SKM-1 treated with dmso at 0.1 percent for 144 hours (cell line): ENCODE results near the gene CCDC14.
"Not testable (repeated sequence)": the region's sequence is repeated elsewhere in the genome, so short reads cannot be mapped to it uniquely, and the experiment has no call there.

Experiments
- DNase-seq: peaks from one replicate; lab custom pipeline; 2025; ENCODE audit not compliant: unreplicated experiment; lab: John Stamatoyannopoulos, UW

CCDC14 gene

DNA sequence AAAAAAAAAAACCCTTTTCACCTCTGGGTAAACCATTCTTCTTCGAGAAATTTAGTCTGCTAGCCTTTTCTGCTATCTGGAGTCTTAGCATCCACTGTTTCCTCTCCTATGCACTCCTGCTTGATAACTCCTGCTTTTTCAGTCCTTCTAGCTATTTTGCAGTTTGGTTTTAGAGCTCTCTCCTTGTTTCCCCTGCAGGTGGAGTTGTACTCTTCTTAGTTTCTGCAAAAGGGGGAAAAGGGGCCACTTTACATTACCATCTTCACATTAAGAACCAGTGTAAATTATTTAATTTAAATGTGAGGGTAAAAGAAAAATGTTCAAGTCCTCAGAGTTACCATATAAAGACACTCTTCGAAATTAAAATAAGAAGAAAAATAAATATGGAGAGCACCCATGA, 53.3 kb downstream of the CCDC14 start:
- DNase-seq, result no peak

DNA sequence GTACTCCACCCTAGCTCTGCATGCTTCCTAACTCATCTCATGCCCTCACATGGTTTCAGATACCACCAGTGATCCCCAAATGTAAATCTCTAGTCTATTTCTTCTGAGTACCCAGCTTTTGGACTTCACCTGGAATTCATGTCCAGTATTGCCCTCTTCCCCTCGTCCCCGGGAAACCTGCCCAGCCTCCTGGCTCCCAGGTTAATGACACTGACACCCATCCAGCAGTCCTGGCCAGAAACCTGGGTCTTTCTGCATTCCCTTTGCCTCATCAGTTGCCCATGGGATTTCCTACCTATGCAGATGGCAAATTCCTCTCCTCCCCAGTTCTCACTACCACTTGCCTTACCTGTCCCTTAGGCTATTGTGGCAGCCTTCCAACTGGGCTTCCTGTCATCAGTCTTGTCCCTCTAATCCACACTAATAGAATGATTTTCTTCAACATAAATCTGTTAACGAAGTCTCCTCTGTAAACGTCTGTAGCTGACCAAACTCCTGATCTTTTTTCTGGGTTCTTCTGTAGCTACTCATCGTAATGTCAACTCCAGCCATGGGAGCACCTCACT, 61.6 kb downstream of the CCDC14 start:
- DNase-seq, result no peak

DNA sequence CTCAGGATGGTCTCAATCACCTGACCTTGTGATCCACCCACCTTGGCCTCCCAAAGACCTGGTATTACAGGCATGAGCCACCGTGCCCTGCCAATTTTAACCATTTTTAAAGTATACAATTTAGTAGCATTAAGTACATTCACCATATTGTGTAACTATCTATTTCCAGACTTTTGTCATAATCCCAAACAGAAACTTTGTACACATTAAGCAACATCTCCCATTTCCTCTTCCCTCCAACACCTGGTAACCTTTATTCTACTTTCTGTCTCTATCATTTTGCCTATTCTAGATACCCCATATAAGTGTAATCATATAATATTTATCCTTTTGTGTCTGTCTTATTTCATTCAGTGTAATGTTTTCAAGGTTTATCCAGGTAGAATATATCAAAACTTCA, 68.0 kb downstream of the CCDC14 start:
- DNase-seq, result no peak

DNA sequence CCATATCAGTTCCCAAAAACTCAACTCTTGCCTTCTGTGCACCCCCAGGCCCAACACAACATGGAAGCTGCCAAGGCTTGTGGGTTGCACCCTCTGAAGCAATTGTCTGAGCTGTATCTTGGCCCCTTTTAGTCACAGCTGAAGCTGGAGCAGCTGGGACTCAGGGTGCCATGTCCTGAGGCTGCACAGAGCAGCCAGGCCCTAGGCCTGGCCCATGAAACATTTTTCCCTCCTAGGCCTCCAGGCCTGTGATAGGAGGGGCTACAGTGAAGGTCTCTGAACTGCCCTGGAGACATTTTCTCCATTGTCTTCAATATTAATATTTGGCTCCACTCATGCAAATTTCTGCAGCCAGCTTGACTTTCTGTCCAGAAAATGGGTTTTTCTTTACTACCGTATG, 68.8 kb downstream of the CCDC14 start:
- no peak for DNase-seq

DNA sequence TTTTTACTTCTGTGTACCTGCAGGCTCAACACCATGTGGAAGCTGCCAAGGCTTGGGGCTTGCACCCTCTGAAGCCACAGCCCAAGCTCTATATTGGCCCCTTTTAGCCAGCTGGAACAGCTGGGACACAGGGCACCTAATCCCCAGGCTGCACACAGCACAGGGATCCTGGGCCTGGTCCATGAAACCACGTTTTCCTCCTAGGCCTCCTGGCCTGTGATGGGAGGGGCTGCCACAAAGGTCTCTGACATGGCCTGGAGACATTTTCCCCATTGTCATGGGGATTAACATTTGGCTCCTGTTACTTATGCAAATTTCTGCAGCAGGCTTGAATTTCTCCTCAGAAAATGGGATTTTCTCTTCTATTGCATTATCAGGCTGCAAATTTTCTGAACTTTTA, 70.0 kb downstream of the CCDC14 start:
- not testable (repeated sequence) for DNase-seq

DNA sequence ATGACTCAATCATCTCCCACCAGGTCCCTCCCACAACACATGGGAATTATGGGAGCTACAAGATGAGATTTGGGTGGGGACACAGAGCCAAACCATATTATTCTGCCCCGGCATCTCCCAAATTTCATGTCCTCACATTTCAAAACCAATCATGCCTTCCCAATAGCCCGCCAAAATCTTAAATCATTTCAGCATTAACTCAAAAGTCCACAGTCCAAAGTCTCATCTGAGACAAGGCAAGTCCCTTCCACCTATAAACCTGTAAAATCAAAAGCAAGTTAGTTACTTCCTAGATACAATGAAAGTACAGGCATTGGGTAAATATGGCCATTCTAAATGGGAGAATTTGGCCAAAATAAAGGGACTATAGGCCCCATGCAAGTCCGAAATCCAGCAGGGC, 70.9 kb downstream of the CCDC14 start:
- not testable (repeated sequence) for DNase-seq

DNA sequence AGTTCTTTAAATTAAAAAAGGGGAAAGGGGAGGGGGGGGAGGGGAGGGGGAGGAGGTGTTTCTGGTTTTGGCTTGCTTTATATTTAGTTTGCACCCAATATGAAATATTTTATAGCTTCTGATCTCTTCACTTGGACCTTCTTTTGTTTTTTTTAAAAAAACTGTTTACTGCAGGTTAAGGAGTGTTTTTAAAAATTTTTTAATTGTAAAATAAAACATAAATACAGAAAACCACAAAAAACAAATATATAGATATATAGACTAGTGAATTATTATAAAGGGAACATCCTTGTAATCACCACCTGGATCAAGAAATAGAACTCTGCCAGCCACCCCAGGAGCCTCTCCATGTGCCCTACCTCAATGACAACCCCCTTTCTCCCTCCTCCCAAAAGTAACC, 76.0 kb downstream of the CCDC14 start:
- DNase-seq, result no peak

DNA sequence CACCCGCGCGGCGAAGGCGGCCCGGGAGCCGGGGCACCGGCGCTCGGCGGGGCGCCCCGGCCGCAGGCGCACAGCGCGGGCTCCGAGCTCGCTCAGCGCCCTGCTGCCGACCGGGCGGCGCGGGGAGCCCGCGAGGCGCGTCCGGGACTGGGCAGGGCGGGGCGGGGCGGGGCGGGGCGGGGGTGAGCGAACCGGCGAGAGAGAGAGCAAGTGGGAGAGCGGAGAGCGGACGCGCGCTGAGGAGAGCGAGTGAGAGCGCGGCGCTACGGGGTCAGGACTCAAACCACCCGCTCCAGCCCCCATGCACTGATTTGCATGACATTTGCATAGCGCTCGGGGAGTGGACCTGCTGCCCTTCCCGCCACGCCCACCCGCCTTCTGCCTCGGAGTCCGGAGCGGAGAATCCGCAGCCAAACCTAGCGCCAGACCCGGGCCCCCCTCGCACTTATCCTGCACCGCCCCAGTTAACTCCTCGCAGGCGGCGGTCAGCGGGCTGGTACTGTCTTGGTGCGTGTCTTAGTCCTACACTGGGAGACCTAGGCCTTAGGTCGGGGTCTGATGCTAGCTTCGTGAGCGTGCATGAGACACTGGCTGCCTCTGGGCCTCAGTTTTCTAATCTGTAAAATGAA, 76.7 kb downstream of the CCDC14 start, which contains the start of gene MYLK:
Gene MYLK, minus strand, starts transcription at position 130 of the 629 bp plus-strand sequence. CDS start 90,491 bp downstream, outside the sequence.
- DNase-seq, result peak; percentile 79

DNA sequence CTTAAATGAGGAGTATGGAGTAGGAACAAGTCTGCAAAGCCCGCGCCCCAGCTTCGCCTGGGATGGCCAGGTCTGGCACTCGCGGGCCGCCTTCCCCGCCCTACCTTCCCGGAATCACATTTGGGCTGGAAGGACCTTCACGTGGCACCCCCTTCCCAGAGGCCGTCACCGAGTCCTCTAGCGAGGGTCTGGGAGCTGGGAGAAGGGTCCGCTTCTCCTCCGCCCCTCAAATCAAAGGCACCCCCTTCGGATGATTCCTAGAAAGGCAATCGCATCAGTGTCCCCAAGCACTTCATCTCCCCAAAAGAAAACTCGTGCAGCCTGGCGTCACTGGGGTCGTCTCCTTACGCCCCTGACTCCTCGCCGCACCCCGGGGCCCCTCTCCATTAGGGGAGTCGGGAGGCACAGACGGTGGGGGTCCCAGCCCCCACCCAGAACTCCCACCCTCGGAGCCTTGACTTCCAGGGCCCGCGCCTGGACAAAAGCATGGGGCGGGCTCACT, 77.3 kb downstream of the CCDC14 start:
- no peak for DNase-seq

DNA sequence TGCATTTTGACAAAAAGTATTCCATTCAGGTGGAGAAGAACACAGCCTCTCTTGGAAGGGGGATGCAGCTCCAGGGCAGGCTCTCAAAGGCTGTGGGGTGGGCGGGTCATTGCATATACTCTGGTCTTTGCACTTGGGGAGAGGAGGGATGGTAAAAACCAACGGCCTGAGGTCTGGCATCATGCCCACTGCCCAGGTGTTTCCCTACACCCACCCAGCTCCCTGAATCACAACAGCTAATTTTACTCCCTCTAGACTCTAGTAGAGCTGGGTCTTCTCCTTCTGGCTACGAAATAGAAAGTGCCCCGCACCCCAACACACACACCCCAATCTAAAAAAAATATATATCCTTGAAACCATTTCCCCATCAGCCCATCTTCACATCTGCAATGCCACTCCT, 77.9 kb downstream of the CCDC14 start:
- no peak for DNase-seq

DNA sequence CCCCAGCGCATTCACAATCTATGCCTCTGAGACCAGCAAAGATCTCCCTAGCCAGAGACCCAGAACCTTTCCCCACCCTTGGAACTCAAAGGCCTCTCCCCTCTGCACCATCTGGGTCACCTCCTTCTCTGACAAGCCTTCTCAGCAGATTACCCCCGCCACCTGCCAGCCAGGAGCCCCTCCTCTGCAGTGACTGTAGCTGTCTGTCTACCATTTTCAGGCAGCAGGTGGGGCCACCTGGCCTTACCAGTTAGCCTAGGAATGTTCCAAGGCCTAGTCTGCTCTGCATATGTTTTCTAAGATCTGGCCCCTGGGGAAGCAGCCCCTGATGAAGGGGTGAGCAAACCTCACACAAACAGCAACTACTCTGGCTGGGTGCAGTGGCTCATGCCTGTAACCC, 79.3 kb downstream of the CCDC14 start:
- no peak for DNase-seq

DNA sequence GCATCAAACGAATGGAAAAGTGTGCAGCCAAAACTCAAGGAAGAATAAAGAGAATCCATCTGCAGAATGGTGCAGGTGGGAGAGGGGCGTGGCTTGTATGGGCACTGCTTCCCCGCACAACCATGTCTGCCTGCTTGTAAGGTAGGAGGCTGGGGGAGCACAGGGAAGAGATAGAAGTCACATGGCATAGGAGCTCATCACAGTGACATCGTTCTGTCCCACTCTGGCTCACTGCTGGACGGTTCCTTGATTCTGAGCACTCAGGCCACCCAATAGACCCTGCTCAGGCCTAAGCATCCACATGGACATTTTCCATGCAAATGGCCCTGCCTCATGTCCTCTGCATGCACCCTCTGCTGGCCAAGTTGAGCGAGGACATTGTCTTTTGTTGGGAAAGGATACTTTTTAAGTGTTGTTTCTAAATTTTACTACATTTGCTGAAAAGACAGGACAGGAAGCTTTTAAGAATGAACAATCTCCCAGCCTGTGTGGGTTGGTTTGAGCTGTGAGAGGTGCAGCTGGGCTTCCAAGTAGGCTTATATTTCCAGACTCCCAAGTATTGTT, 79.9 kb downstream of the CCDC14 start:
- peak; percentile 9 for DNase-seq

DNA sequence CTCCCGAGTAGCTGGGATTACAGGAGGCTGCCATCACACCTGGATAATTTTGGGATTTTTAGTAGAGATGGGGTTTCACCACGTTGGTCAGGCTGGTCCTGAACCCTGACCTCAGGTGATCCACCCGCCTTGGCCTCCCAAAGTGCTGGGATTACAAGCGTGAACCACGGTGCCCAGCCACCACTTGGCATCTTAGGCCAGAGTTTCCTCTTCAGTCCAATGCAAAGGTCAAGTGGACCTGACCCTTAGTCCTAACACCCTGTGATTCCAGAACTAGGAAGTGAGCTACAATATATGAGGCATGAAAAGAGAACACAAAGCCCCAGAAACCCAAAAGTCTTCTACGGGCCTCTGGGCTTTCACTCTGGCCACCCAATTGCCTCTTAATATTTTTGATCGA, 82.2 kb downstream of the CCDC14 start:
- no peak for DNase-seq

DNA sequence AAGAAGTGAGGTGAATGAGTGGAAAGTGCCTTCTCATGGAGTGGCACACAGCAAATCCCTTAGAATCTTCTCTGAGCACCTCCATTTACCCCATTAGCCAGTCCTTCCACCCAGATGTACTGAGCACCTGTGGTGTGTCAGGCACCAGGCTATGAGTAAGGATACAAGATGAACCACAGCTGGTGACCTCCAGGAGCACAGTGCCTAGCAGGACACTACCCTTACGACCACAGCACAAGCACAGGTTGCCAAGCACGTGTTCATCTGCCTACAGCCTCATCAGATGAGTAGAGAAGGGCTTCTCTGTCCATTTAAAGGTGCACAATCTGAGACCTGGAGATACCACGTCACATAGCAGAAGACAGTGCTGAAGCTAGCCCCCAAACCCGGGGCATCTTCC, 83.1 kb downstream of the CCDC14 start:
- DNase-seq, result no peak

DNA sequence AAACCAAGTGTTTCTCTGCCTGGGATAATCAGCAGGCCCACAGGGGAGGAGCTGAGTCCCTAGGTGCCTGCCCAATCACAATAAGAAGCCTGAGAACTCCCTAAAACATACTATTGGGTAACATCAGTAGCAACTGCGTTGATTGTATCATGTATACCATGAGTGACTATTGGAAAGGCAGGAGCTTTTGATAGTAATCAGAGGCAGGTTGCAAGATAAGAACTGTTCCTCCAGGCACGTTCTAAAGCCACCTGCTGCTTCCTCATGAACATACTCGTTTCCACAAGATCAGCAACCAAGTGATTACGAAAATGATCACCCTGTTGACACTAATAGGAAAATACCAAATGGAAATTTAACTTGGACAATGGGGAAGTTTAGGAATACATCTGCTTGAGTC, 83.6 kb downstream of the CCDC14 start:
- no peak for DNase-seq

DNA sequence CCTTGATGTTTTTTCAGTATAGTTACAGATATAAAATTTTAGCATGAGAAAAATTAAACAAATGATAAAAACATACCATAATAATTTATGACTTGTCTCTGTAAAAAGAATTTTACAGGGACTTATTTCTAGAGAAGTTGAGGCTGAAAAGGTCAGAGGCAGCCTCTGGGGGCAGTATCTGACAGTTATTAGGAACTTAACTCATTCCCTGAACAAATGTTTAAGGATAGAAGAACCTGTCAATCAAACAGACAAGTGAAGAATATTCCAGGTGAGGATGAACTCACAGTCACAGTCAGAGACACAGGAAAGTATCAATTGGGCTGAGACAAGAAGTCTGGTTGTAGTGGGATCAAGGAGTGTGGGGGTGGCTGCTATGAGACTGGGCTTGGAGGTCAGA, 84.2 kb downstream of the CCDC14 start:
- no peak for DNase-seq

DNA sequence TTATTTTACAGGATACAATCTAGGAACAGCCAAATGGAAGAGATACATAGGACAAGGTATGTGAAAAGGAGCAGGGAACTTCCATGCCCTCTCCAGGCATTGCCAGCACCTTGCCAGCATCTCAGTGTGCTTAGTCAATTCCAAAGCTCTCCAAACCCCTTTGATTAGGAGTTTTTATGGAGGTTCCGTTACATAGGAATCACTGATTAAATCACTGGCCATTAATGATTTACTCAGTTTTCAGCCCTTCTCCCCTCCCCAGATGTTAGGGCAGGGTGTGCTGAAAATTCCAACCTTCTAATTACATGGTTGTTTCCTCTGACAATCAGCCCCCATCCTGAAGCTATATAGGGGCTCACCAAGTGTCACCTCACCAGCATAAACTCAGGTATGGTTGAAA, 88.4 kb downstream of the CCDC14 start:
- DNase-seq, result no peak

DNA sequence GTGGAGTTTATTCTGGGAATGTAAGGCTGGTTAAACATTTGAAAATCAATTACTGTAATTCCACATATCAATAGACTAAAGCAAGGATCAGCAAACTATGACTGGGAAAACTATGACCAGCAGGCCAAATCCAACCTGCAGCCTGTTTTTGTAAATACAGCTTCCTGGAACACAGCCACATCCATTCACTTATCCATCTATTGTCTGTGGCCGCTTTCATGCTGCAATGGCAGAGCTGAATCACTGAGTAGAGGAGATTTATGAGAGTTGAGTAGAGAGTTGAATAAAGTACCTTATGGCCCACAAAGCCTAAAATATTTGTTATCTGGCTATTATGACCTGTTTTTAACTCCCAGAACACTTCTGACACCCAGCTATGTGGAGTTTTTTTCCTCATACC, 89.1 kb downstream of the CCDC14 start:
- no peak for DNase-seq

DNA sequence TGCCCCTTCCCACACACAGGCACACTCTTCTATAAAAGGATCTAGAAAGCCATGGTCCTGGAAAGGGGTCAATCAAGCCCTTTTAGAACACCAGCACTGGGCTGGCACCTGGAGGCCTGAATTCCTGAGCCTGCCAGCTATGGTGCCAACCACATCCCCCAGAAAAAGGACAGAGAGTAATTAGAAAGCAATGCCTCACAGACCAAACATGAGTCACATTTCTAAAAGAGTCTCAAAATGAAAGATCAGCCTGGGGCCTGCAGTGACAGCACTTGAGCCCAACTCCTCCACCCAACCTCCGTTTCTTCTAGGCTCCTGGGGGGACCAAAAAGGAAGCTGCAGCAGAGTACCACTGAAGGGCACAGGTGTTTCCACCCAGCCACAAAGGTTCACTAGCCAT, 91.0 kb downstream of the CCDC14 start:
- no peak for DNase-seq

DNA sequence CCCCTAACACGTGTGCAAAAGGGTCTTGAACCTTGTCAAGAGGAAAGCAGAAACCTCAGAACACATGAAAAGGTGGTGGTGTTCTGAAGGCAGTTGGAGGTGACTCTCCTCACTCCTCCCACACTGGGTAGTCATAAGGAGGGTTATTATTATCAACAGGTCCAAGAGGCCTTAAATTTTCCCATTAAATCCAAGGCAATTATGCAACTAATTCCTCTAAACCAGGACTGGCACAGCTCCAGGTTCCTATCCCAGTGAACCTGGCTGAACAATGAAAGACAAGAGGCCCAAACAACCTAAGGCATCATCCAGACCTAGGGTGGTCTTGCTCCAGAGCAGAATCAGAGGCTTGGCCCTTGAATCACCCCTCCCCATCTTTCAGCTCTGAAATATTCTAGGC, 91.9 kb downstream of the CCDC14 start:
- DNase-seq, result no peak

DNA sequence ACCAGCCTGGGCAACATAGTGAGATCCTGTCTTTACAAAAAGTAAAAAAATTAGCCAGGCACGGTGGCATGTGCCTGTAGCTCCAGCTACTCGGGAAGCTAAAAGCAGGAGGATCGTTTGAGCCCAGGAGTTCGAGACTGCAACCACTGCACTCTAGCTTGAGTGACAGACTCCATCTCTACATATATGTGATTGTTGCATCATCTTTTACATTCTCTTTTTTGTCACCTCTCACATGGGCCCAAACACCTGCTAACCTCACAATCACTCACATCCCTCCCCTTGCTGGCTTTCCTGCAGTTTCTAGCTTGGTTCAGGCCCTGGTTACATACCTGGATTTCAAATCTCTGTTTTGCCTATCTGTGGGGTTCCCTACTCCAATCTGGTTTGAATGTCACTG, 96.3 kb downstream of the CCDC14 start:
- DNase-seq, result no peak
